Measurements from ENCODE around the gene TNIK.
A peak's percentile ranks its signal among the peaks of the same experiment; 100 is the strongest.

Gene TNIK

GRCh38 chr3:171200750-171201088, 259.5 kb downstream of the TNIK start:
- no peak for TF ChIP-seq EZH2phosphoT487 (IDR thresholded peaks at IDR 0.05; ENCODE audit: borderline replicate concordance)
- TF ChIP-seq, protein P1, sequence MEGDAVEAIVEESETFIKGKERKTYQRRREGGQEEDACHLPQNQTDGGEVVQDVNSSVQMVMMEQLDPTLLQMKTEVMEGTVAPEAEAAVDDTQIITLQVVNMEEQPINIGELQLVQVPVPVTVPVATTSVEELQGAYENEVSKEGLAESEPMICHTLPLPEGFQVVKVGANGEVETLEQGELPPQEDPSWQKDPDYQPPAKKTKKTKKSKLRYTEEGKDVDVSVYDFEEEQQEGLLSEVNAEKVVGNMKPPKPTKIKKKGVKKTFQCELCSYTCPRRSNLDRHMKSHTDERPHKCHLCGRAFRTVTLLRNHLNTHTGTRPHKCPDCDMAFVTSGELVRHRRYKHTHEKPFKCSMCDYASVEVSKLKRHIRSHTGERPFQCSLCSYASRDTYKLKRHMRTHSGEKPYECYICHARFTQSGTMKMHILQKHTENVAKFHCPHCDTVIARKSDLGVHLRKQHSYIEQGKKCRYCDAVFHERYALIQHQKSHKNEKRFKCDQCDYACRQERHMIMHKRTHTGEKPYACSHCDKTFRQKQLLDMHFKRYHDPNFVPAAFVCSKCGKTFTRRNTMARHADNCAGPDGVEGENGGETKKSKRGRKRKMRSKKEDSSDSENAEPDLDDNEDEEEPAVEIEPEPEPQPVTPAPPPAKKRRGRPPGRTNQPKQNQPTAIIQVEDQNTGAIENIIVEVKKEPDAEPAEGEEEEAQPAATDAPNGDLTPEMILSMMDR (conservative IDR thresholded peaks at IDR 0.05; ENCODE audit: low read length): no peak
- Histone ChIP-seq H3K9ac (ENCODE audit: low read depth, low read length, poor library complexity, severe bottlenecking) (peak overlapping the region; percentile 12), H3K9me2 (replicated peaks; ENCODE audit: low read depth, low read length) (no peaks in the 10 kb centered on the region), H3K79me2 (ENCODE audit: insufficient read depth, low read length) (0 out of 2 replicates have a peak, but pooled peaks cover 6% of the 10 kb centered on the region), H2AFZ (ENCODE audit: low read length) (no peak overlapping the region), H3K4me1 (ENCODE audit: insufficient read depth, low read length, poor library complexity, severe bottlenecking) (peaks cover 17% of the 10 kb centered on the region), H3K27me3 (ENCODE audit: insufficient read depth, low read length, poor library complexity, severe bottlenecking) (no peaks in the 10 kb centered on the region), H3K36me3 (ENCODE audit: insufficient read depth, low read length) (peaks cover 6% of the 10 kb centered on the region; the same call in 1 of the 2 replicates), H3K4me2 (ENCODE audit: low read depth, low read length, poor library complexity, severe bottlenecking) (peak overlapping the region; percentile 48), H3K4me3 (ENCODE audit: low read length, poor library complexity, severe bottlenecking) (no peak overlapping the region), H3K9me3 (ENCODE audit: insufficient read depth, low read depth, low read length) (no peaks in the 10 kb centered on the region), H4K20me1 (ENCODE audit: insufficient read depth, low read length, poor library complexity, severe bottlenecking) (no peaks in the 10 kb centered on the region), H3F3A (ENCODE audit: low read depth) (no peaks in the 10 kb centered on the region)

- H3K4me2 ChIP-seq (ENCODE audit: low read depth, low read length, poor library complexity, severe bottlenecking): peak overlapping the region; percentile 48
- no peak for TF ChIP-seq EZH2phosphoT487 (IDR thresholded peaks at IDR 0.05; ENCODE audit: borderline replicate concordance)
- TF ChIP-seq, protein P1 (conservative IDR thresholded peaks at IDR 0.05; ENCODE audit: low read length): no peak
- H3K79me2 ChIP-seq (ENCODE audit: insufficient read depth, low read length): 0 out of 2 replicates have a peak, but pooled peaks cover 6% of the 10 kb centered on the region
- no peaks in the 10 kb centered on the region for H3F3A ChIP-seq (ENCODE audit: low read depth)
- no peaks in the 10 kb centered on the region for H3K9me2 ChIP-seq (replicated peaks; ENCODE audit: low read depth, low read length)
- peaks cover 1% of the 10 kb centered on the region; the same call in 1 of the 2 replicates for H3K36me3 ChIP-seq (ENCODE audit: insufficient read depth, low read length)
- no peaks in the 10 kb centered on the region for H3K9me3 ChIP-seq (ENCODE audit: insufficient read depth, low read depth, low read length)
- H3K4me1 ChIP-seq (ENCODE audit: insufficient read depth, low read length, poor library complexity, severe bottlenecking): peaks cover 17% of the 10 kb centered on the region
- no peak overlapping the region for H3K4me3 ChIP-seq (ENCODE audit: low read length, poor library complexity, severe bottlenecking)
- no peaks in the 10 kb centered on the region for H3K27me3 ChIP-seq (ENCODE audit: insufficient read depth, low read length, poor library complexity, severe bottlenecking)
- H2AFZ ChIP-seq (ENCODE audit: low read length): no peak overlapping the region
- no peaks in the 10 kb centered on the region for H4K20me1 ChIP-seq (ENCODE audit: insufficient read depth, low read length, poor library complexity, severe bottlenecking)
- peak overlapping the region; percentile 12 for H3K9ac ChIP-seq (ENCODE audit: low read depth, low read length, poor library complexity, severe bottlenecking)
These were observed 260.0 kb downstream of the TNIK start for GRCh38 chr3:171200052-171200749.

GRCh38 chr3:171199473-171199829, 260.8 kb downstream of the TNIK start:
- H3K27me3 ChIP-seq (ENCODE audit: insufficient read depth, low read length, poor library complexity, severe bottlenecking): no peaks in the 10 kb centered on the region
- H3K9me3 ChIP-seq (ENCODE audit: insufficient read depth, low read depth, low read length): no peaks in the 10 kb centered on the region
- no peaks in the 10 kb centered on the region for H3F3A ChIP-seq (ENCODE audit: low read depth)
- H2AFZ ChIP-seq (ENCODE audit: low read length): no peak overlapping the region
- no peak for TF ChIP-seq EZH2phosphoT487 (IDR thresholded peaks at IDR 0.05; ENCODE audit: borderline replicate concordance)
- TF ChIP-seq, protein P1 (conservative IDR thresholded peaks at IDR 0.05; ENCODE audit: low read length): no peak
- H3K9me2 ChIP-seq (replicated peaks; ENCODE audit: low read depth, low read length): no peaks in the 10 kb centered on the region
- no peak overlapping the region for H3K9ac ChIP-seq (ENCODE audit: low read depth, low read length, poor library complexity, severe bottlenecking)
- no peak overlapping the region for H3K4me2 ChIP-seq (ENCODE audit: low read depth, low read length, poor library complexity, severe bottlenecking)
- no peak overlapping the region for H3K4me3 ChIP-seq (ENCODE audit: low read length, poor library complexity, severe bottlenecking)
- H3K79me2 ChIP-seq (ENCODE audit: insufficient read depth, low read length): 0 out of 2 replicates have a peak, but pooled peaks cover 6% of the 10 kb centered on the region
- H3K36me3 ChIP-seq (ENCODE audit: insufficient read depth, low read length): no peaks in the 10 kb centered on the region
- H3K4me1 ChIP-seq (ENCODE audit: insufficient read depth, low read length, poor library complexity, severe bottlenecking): peaks cover 17% of the 10 kb centered on the region
- H4K20me1 ChIP-seq (ENCODE audit: insufficient read depth, low read length, poor library complexity, severe bottlenecking): no peaks in the 10 kb centered on the region

Data from Loucy (cell line).